MM.1S (cell line): ENCODE measurements around the gene CTNNBL1.

Experiments used
- DNase-seq: peaks from one replicate; pipeline ENCODE4 v3.0.0-alpha.2; 2015
- H2AFZ ChIP-seq: fragments of 300-600 bp; sonication (generic); 2 replicates; pipeline ENCODE4 v1.6.0; 2016; ENCODE audit warnings: antibody characterized with exemption, low read length
- H3F3A ChIP-seq: fragments of 300-600 bp; sonication (generic); 2 replicates; pipeline ENCODE4 v1.6.1; 2016; ENCODE audit warnings: mild to moderate bottlenecking, antibody characterized with exemption, low read length, moderate library complexity, mixed read lengths; ENCODE audit not compliant: insufficient read depth
- H3K27ac ChIP-seq: fragments of 300-600 bp; sonication (generic); 2 replicates; pipeline ENCODE4 v1.5.1; 2016; ENCODE audit warnings: mild to moderate bottlenecking, low read length
- H3K27me3 ChIP-seq: fragments of 300-600 bp; sonication (generic); replicated peaks from 2 replicates; pipeline ENCODE4 v1.6.0; 2016; ENCODE audit warnings: low read length; ENCODE audit not compliant: insufficient read depth
- H3K36me3 ChIP-seq: fragments of 300-600 bp; sonication (generic); replicated peaks from 2 replicates; pipeline ENCODE4 v1.6.1; 2016; ENCODE audit warnings: mild to moderate bottlenecking, low read length, mixed read lengths; ENCODE audit not compliant: insufficient read depth
- H3K4me1 ChIP-seq: fragments of 300-600 bp; sonication (generic); 2 replicates; pipeline ENCODE4 v1.6.1; 2016; ENCODE audit warnings: low read length, mixed read lengths
- H3K4me2 ChIP-seq: fragments of 300-600 bp; sonication (generic); 2 replicates; pipeline ENCODE4 v1.6.0; 2016; ENCODE audit warnings: low read depth, low read length
- H3K4me3 ChIP-seq: fragments of 300-600 bp; sonication (generic); 2 replicates; pipeline ENCODE4 v1.5.1; 2016; ENCODE audit warnings: low read length, mixed read lengths
- H3K79me2 ChIP-seq: fragments of 300-600 bp; sonication (generic); 2 replicates; pipeline ENCODE4 v1.6.1; 2016; ENCODE audit warnings: mixed run types, low read length, mixed read lengths
- H3K9ac ChIP-seq: fragments of 300-600 bp; sonication (generic); 2 replicates; pipeline ENCODE4 v1.6.1; 2016; ENCODE audit warnings: low read length, mixed read lengths
- H3K9me2 ChIP-seq: fragments of 300-600 bp; sonication (generic); replicated peaks from 2 replicates; pipeline ENCODE4 v1.6.1; 2016; ENCODE audit warnings: mild to moderate bottlenecking, low read length, mixed read lengths; ENCODE audit not compliant: insufficient read depth
- H3K9me3 ChIP-seq: fragments of 300-600 bp; sonication (generic); replicated peaks from 2 replicates; pipeline ENCODE4 v1.6.1; 2016; ENCODE audit warnings: mild to moderate bottlenecking, low read length, mixed read lengths; ENCODE audit not compliant: insufficient read depth
- H4K20me1 ChIP-seq: fragments of 300-600 bp; sonication (generic); 2 replicates; pipeline ENCODE4 v1.6.1; 2016; ENCODE audit warnings: mild to moderate bottlenecking, low read length, moderate library complexity, mixed read lengths; ENCODE audit not compliant: insufficient read depth
- EZH2 ChIP-seq: fragments of 300-600 bp; sonication (generic); optimal IDR thresholded peaks from 2 replicates; pipeline ENCODE3; 2017; ENCODE audit warnings: low read depth, mild to moderate bottlenecking, antibody characterized with exemption, low read length, mixed read lengths
- EZH2phosphoT487 ChIP-seq: fragments of 300-600 bp; sonication (generic); IDR thresholded peaks from 2 replicates; pipeline ENCODE4 v1.6.1; 2018; ENCODE audit warnings: antibody characterized with exemption, low read length
- TF ChIP-seq, protein P1 (sequence below): fragments of 300-600 bp; sonication (generic); IDR thresholded peaks from 2 replicates; pipeline ENCODE4 v1.5.1; 2016; ENCODE audit warnings: antibody characterized with exemption, low read length, mixed read lengths

The CTNNBL1 gene

DNA sequence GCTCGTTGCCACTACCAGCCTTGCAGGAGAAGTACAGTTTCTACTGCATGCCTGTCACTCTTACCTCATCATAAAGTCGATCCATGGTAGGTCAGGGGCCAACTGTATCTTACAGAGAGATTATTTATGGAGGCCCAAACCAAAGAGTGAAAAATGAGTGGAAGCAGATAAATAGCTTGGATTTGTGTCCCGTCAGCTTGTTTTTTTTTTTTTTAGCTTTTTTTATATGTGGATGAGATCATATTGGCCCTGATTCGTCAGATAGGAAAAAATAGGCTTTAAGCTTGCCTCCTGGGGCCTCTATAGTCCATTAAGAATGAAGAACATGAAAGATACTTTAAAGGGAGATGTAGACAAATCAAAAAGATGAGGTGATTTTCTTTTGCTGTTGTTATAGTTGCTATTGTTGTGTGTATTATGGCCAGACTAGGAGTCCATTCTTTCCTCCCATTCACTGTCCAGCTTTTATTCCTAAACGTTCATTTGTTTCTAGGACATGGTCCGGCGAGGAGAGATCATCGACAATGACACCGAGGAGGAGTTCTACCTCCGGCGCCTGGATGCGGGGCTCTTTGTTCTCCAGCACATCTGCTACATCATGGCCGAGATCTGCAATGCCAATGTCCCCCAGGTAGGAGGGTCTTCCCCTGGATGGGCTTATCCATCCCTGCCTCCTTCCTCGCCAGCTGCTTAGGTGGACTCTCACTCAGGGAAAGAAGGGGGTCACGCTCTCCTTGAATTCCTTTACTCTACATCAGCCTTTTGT, 165.8 kb downstream of the CTNNBL1 start:
- no peak for DNase-seq
- Histone ChIP-seq H3K36me3 (no peaks in the 10 kb centered on the region), H3K9me2 (no peaks in the 10 kb centered on the region), H3K79me2 (no peaks in the 10 kb centered on the region), H3K27ac (no peak overlapping the region), H3K9ac (no peak overlapping the region), H3K4me2 (no peak overlapping the region), H2AFZ (no peak overlapping the region), H3F3A (no peaks in the 10 kb centered on the region), H3K27me3 (no peaks in the 10 kb centered on the region), H3K4me3 (no peak overlapping the region), H4K20me1 (no peaks in the 10 kb centered on the region), H3K9me3 (no peaks in the 10 kb centered on the region), H3K4me1 (no peaks in the 10 kb centered on the region)
- TF ChIP-seq, protein P1, sequence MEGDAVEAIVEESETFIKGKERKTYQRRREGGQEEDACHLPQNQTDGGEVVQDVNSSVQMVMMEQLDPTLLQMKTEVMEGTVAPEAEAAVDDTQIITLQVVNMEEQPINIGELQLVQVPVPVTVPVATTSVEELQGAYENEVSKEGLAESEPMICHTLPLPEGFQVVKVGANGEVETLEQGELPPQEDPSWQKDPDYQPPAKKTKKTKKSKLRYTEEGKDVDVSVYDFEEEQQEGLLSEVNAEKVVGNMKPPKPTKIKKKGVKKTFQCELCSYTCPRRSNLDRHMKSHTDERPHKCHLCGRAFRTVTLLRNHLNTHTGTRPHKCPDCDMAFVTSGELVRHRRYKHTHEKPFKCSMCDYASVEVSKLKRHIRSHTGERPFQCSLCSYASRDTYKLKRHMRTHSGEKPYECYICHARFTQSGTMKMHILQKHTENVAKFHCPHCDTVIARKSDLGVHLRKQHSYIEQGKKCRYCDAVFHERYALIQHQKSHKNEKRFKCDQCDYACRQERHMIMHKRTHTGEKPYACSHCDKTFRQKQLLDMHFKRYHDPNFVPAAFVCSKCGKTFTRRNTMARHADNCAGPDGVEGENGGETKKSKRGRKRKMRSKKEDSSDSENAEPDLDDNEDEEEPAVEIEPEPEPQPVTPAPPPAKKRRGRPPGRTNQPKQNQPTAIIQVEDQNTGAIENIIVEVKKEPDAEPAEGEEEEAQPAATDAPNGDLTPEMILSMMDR: no peak
- TF ChIP-seq EZH2phosphoT487: no peak
- no peak for TF ChIP-seq EZH2

DNA sequence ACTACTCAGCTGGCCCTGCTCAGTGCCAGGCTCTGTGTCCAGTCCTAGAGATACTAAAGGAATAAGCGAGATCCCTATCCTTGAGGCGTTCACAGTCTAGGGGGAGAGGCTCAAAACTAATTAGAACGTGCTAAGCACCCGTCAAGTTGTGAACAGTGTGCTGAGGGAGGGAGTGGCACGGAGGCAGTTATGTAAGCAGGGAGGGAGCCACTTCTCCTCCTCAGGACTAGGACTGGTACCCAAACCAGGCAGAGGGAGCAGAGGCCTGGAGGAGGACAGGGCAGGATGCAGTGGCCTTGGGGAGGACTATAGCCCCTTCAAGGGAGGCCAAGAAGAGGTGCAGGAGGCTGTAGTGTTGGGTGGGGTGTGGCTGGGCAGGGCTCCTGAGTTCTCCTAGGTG, 169.5 kb downstream of the CTNNBL1 start:
- TF ChIP-seq EZH2phosphoT487: no peak
- TF ChIP-seq, protein P1: no peak
- no peak for TF ChIP-seq EZH2
- H3K27me3 ChIP-seq: no peaks in the 10 kb centered on the region
- no peaks in the 10 kb centered on the region for H3K9me2 ChIP-seq
- H4K20me1 ChIP-seq: no peaks in the 10 kb centered on the region
- H3K27ac ChIP-seq: no peak overlapping the region
- H3K4me3 ChIP-seq: no peak overlapping the region
- no peak overlapping the region for H3K4me2 ChIP-seq
- no peak for DNase-seq
- H3K36me3 ChIP-seq: no peaks in the 10 kb centered on the region
- no peaks in the 10 kb centered on the region for H3K79me2 ChIP-seq
- H3F3A ChIP-seq: no peaks in the 10 kb centered on the region
- no peaks in the 10 kb centered on the region for H3K9me3 ChIP-seq
- no peaks in the 10 kb centered on the region for H3K4me1 ChIP-seq
- H2AFZ ChIP-seq: no peak overlapping the region
- H3K9ac ChIP-seq: no peak overlapping the region

DNA sequence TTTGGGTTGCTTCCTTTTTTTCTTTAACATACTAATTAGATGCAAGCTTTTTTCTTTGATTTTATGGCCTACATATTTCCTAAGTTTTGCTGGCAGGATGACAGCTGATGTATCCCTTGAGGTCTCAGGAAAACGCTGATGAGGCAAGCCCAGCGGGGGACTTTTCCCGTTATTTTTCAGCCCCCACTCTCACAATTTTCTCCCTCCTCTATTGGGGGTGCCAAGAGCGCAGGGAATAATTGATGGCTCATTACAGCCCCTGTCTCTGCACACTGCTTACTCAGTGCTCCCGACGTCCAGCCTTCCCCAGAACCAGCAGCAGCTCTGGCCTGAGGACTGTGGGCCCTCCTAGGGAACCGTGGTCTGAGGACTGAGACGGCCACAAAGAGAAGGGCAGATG, 170.5 kb downstream of the CTNNBL1 start:
- Histone ChIP-seq H3K4me1 (no peaks in the 10 kb centered on the region), H3K27ac (no peak overlapping the region), H3K27me3 (no peaks in the 10 kb centered on the region), H3K9me3 (no peaks in the 10 kb centered on the region), H3K9ac (no peak overlapping the region), H3F3A (no peaks in the 10 kb centered on the region), H3K4me2 (no peak overlapping the region), H3K9me2 (no peaks in the 10 kb centered on the region), H3K79me2 (no peaks in the 10 kb centered on the region), H3K4me3 (no peak overlapping the region), H3K36me3 (no peaks in the 10 kb centered on the region), H2AFZ (no peak overlapping the region), H4K20me1 (no peaks in the 10 kb centered on the region)
- DNase-seq: no peak
- TF ChIP-seq EZH2phosphoT487 (no peak), EZH2 (no peak)
- TF ChIP-seq, protein P1: no peak
